Astrocyte (in vitro differentiated cells and primary cell): ENCODE results near the gene ACVR2B. TPM values are rescaled to one million over a fixed set of nuclear protein-coding genes. Genes with fewer than 3 reads are reported as not detected.

Experiments used
- DNase-seq: peaks from one replicate; pipeline ENCODE4 v3.0.0-alpha.2; 2010; ENCODE audit warnings: low read depth
- FAIRE-seq: peaks from 2 replicates; lab custom pipeline; 2011; peaks lifted over from hg19 to GRCh38; lab: Jason Lieb, UNC
- H2AFZ ChIP-seq: 2 replicates; pipeline ENCODE4 v1.6.0; 2012; ENCODE audit warnings: low read depth, low read length, inconsistent platforms
- H3K27ac ChIP-seq: 2 replicates; pipeline ENCODE4 v1.5.1; 2011; ENCODE audit warnings: low read depth, low read length, inconsistent platforms
- H3K27me3 ChIP-seq: 2 replicates; pipeline ENCODE4 v1.6.0; 2011; ENCODE audit warnings: low read length, inconsistent platforms; ENCODE audit not compliant: insufficient read depth
- H3K36me3 ChIP-seq: 2 replicates; pipeline ENCODE4 v1.5.1; 2011; ENCODE audit warnings: low read length, inconsistent platforms; ENCODE audit not compliant: insufficient read depth
- H3K4me1 ChIP-seq: 2 replicates; pipeline ENCODE4 v1.5.1; 2011; ENCODE audit warnings: low read length, inconsistent platforms; ENCODE audit not compliant: insufficient read depth
- H3K4me2 ChIP-seq: 2 replicates; pipeline ENCODE4 v1.6.0; 2012; ENCODE audit warnings: low read length, inconsistent platforms
- H3K4me3 ChIP-seq: 2 replicates; pipeline ENCODE4 v1.5.1; 2011; ENCODE audit warnings: low read depth, mild to moderate bottlenecking, low read length, inconsistent platforms; ENCODE audit not compliant: insufficient read depth
- H3K79me2 ChIP-seq: 2 replicates; pipeline ENCODE4 v1.6.0; 2012; ENCODE audit warnings: mild to moderate bottlenecking, low read length, inconsistent platforms; ENCODE audit not compliant: insufficient read depth
- H3K9ac ChIP-seq: 2 replicates; pipeline ENCODE4 v1.6.0; 2012; ENCODE audit warnings: mild to moderate bottlenecking, low read length, inconsistent platforms
- H3K9me3 ChIP-seq: 2 replicates; pipeline ENCODE4 v1.5.1; 2012; ENCODE audit warnings: low read depth, mild to moderate bottlenecking, low read length, inconsistent platforms; ENCODE audit not compliant: insufficient read depth
- H4K20me1 ChIP-seq: 2 replicates; pipeline ENCODE4 v1.6.0; 2012; ENCODE audit warnings: low read length, inconsistent platforms; ENCODE audit not compliant: insufficient read depth
- H3K27ac Mint-ChIP-seq: one replicate; pipeline ENCODE4 v1.8.0; 2021; ENCODE audit warnings: mild to moderate bottlenecking, mixed read lengths; ENCODE audit not compliant: unreplicated experiment
- H3K27me3 Mint-ChIP-seq: one replicate; pipeline ENCODE4 v1.8.0; 2021; ENCODE audit warnings: low read depth, mixed read lengths; ENCODE audit not compliant: unreplicated experiment
- H3K36me3 Mint-ChIP-seq: one replicate; pipeline ENCODE4 v1.8.0; 2021; ENCODE audit warnings: low read depth, mixed read lengths; ENCODE audit not compliant: unreplicated experiment
- H3K4me1 Mint-ChIP-seq: one replicate; pipeline ENCODE4 v1.8.0; 2021; ENCODE audit warnings: low read depth, mixed read lengths; ENCODE audit not compliant: unreplicated experiment
- H3K4me3 Mint-ChIP-seq: one replicate; pipeline ENCODE4 v1.8.0; 2021; ENCODE audit warnings: mild to moderate bottlenecking, moderate library complexity, mixed read lengths; ENCODE audit not compliant: unreplicated experiment
- H3K9me3 Mint-ChIP-seq: one replicate; pipeline ENCODE4 v1.8.0; 2021; ENCODE audit warnings: mild to moderate bottlenecking, mixed read lengths; ENCODE audit not compliant: unreplicated experiment
- EZH2 ChIP-seq: IDR thresholded peaks from 2 replicates; pipeline ENCODE4 v1.6.1; 2012; ENCODE audit warnings: mild to moderate bottlenecking, low read length, inconsistent platforms; ENCODE audit not compliant: insufficient read depth
- total RNA-seq: library from RNA; stranded (reverse); gene quantifications from 2 replicates; pipeline ENCODE4 v1.2.1, GENCODE V29; 2021
- TF ChIP-seq, protein P1 (sequence below): IDR thresholded peaks from 2 replicates; pipeline ENCODE4 v1.5.1; 2011; ENCODE audit warnings: low read depth, mild to moderate bottlenecking, inconsistent platforms, low read length, moderate library complexity; ENCODE audit not compliant: insufficient read depth

ACVR2B gene
- total RNA-seq, 1 donor from 2014 or later = 14.7 TPM

DNA sequence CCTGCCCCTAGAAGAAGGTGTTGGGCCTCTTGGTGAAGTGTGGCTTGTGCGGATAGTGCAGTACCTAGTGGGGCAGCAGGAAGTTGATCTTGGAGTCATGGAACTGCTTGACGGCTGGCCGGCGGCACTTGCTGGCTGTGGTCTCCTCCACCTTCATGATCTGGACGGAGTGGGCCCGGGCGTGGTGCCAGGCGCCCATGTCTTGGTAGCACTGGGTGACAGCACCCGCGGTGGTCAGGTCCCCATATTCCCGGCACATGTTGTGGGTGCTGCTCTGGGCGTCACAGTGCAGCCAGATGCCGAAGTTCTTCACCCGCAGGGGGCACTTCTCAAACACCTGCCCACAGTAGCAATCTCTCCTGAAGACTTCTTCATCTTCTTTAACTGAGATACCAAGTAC, 73.1 kb downstream of the ACVR2B start:
- H2AFZ ChIP-seq = no peak overlapping the region
- no peak overlapping the region for H3K27ac ChIP-seq
- no peaks in the 10 kb centered on the region for H3K27me3 ChIP-seq
- DNase-seq (no peak), FAIRE-seq (no peak)
- H3K4me3 Mint-ChIP-seq = no peak overlapping the region
- TF ChIP-seq, protein P1, sequence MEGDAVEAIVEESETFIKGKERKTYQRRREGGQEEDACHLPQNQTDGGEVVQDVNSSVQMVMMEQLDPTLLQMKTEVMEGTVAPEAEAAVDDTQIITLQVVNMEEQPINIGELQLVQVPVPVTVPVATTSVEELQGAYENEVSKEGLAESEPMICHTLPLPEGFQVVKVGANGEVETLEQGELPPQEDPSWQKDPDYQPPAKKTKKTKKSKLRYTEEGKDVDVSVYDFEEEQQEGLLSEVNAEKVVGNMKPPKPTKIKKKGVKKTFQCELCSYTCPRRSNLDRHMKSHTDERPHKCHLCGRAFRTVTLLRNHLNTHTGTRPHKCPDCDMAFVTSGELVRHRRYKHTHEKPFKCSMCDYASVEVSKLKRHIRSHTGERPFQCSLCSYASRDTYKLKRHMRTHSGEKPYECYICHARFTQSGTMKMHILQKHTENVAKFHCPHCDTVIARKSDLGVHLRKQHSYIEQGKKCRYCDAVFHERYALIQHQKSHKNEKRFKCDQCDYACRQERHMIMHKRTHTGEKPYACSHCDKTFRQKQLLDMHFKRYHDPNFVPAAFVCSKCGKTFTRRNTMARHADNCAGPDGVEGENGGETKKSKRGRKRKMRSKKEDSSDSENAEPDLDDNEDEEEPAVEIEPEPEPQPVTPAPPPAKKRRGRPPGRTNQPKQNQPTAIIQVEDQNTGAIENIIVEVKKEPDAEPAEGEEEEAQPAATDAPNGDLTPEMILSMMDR = no peak
- TF ChIP-seq EZH2 = no peak
- H4K20me1 ChIP-seq = peaks cover 4% of the 10 kb centered on the region
- H3K27me3 Mint-ChIP-seq = no peaks in the 10 kb centered on the region
- no peak overlapping the region for H3K4me3 ChIP-seq
- no peaks in the 10 kb centered on the region for H3K9me3 Mint-ChIP-seq
- no peak overlapping the region for H3K4me2 ChIP-seq
- no peaks in the 10 kb centered on the region for H3K79me2 ChIP-seq
- H3K9me3 ChIP-seq = no peaks in the 10 kb centered on the region
- H3K27ac Mint-ChIP-seq = no peak overlapping the region
- H3K4me1 Mint-ChIP-seq = peaks cover 10% of the 10 kb centered on the region
- H3K9ac ChIP-seq = no peak overlapping the region
- peaks cover 13% of the 10 kb centered on the region for H3K36me3 ChIP-seq
- peaks cover 7% of the 10 kb centered on the region for H3K36me3 Mint-ChIP-seq
- H3K4me1 ChIP-seq = peaks cover 4% of the 10 kb centered on the region

- Histone ChIP-seq H4K20me1 (no peaks in the 10 kb centered on the region), H3K9me3 (no peaks in the 10 kb centered on the region), H3K36me3 (peaks cover 9% of the 10 kb centered on the region), H2AFZ (no peak overlapping the region), H3K79me2 (no peaks in the 10 kb centered on the region), H3K4me3 (no peak overlapping the region), H3K4me1 (peaks cover 4% of the 10 kb centered on the region), H3K27me3 (no peaks in the 10 kb centered on the region), H3K27ac (no peak overlapping the region), H3K9ac (no peak overlapping the region), H3K4me2 (no peak overlapping the region)
- DNase-seq (no peak), FAIRE-seq (no peak)
- Mint-ChIP-seq H3K9me3 (no peaks in the 10 kb centered on the region), H3K4me1 (peaks cover 10% of the 10 kb centered on the region), H3K27ac (no peak overlapping the region), H3K27me3 (no peaks in the 10 kb centered on the region), H3K4me3 (no peak overlapping the region), H3K36me3 (peaks cover 7% of the 10 kb centered on the region)
- TF ChIP-seq EZH2 = no peak
- TF ChIP-seq, protein P1 = no peak
These were observed 74.8 kb downstream of the ACVR2B start for GRCh38 chr3:38528457-38528856.

GRCh38 chr3:38532529-38532928, 78.8 kb downstream of the ACVR2B start:
- Histone ChIP-seq H2AFZ (no peak overlapping the region), H3K4me2 (no peak overlapping the region), H3K9ac (no peak overlapping the region), H3K36me3 (no peaks in the 10 kb centered on the region), H3K9me3 (no peaks in the 10 kb centered on the region), H3K4me3 (no peak overlapping the region), H3K79me2 (no peaks in the 10 kb centered on the region), H3K4me1 (no peaks in the 10 kb centered on the region), H3K27ac (no peak overlapping the region), H4K20me1 (no peaks in the 10 kb centered on the region), H3K27me3 (no peaks in the 10 kb centered on the region)
- no peak for TF ChIP-seq EZH2
- TF ChIP-seq, protein P1 = no peak
- Mint-ChIP-seq H3K4me1 (peaks cover 6% of the 10 kb centered on the region), H3K27ac (no peak overlapping the region), H3K9me3 (peaks cover 11% of the 10 kb centered on the region), H3K27me3 (no peaks in the 10 kb centered on the region), H3K4me3 (no peak overlapping the region), H3K36me3 (peaks cover 17% of the 10 kb centered on the region)
- FAIRE-seq (no peak), DNase-seq (no peak)
